HG03196 (cell line): ENCODE measurements around the gene ZNF629.
A peak's percentile ranks its signal among the peaks of the same experiment; 100 is the strongest.

ENCODE experiments used
- ATAC-seq: cut with Tn5 transposase; IDR thresholded peaks from one replicate; pipeline ENCODE4 v1.9.1; 2021; ENCODE audit not compliant: unreplicated experiment

The ZNF629 gene

DNA sequence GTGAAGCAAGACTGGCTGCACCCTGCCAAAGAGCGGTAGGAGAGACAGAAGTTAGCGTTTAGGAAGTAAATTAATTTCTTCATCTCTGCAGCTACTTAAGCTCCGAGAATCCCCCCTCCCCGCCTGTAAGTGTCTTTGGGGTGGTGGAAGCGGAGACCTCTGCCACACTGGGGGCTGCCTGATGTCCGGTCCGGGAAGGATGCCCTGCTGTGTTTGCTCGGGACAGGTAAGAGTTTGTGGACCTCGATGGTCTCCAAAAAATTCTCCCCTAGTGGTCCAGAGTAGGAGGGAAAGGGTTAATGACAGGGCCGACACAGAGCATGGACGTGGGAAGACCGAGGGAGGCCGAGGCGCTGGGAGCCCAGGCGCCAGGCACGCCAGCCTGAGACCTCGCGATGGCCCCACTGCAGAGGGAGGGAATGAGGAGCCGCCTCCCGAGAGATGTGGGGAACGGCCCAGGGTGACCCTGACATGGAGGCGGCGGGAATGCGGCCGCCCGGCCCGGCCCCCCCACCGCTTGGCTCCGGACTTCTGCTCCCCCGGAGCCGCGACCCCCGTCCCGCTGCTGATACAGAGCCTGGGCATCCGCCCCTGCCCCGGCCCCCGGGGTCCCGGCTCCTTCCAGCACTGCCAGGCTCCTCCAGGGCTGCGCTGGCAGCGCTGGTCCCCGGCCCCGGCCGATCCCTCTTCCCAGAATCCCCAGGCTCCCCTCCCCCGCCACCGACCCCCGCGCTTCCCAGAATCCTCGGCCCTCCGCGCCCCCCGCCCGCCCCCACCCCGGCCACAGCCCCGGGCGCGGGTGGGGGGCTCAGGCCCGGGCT, 680 bp downstream of the ZNF629 start:
- no peak for ATAC-seq

- ATAC-seq: no peak
These were observed 1.6 kb downstream of the ZNF629 start for GRCh38 chr16:30785126-30786106.

GRCh38 chr16:30784215-30784614, 2.8 kb downstream of the ZNF629 start:
- no peak for ATAC-seq

DNA sequence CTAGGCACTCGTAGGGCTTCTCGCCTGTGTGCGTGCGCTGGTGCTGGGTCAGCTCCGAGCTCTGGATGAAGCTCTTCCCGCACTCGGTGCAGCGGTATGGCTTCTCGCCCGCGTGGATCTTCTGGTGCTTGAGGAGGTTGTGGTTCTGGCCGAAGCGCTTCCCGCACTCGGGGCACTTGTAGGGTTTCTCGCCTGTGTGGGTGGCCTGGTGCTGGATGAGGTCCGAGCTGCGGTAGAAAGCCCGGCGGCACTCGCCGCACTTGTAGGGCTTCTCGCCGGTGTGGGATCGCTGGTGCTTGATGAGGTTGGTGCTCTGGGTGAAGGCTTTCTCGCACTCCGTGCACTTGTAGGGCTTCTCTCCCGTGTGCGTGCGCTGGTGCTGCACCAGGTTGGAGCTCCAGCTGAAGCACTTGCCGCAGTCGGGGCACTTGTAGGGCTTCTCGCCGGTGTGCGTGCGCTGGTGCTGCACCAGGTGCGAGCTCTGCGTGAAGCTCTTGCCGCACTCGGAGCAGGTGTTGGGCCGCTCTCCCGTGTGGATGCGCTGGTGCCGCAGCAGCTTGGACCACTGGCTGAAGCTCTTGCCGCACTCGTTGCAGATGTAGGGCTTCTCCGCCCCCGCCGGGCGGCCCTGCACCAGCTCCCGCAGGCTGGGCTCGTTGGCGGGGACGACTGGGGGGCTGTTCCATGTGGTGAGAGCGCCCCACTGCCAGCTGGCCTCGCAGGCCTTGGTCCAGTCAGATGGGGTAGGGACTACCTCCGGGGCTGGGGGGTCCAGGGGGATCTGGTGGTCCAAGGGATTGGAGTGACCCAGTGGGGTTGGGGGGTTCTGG, 3.5 kb downstream of the ZNF629 start:
- no peak for ATAC-seq

DNA sequence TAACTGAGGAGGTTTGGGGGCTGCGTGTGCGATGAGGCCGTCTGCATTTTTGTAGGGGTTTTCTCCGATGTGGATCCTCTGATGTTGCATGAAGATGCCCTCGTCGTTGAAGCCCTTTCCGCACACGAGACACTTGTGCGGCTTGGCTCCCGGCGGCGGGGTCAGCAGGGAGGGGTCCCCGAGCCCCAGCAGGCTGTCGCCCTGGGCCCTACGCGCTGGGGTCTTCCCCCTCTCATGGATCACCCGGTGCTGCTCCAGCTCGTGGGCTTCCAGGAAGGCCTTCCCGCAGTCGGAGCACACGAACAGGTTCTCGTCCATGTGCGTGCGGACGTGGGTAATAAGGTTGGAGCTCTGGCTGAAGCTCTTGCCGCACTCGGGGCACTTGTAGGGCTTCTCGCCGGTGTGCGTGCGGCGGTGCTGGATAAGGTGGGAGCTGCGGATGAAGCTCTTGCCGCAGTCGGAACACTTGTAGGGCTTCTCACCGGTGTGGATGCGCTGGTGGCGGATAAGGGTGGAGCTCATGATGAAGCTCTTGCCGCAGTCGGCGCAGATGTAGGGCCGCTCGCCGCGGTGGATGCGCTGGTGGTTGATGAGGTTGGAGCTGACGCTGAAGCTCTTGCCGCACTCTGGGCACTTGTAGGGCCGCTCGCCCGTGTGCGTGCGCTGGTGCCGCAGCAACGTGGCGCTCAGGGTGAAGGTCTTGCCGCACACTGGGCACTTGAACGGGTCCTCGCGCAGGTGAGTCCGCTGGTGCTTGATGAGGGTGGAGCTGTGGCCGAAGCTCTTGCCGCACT, 4.3 kb downstream of the ZNF629 start:
- ATAC-seq: no peak

- no peak for ATAC-seq
These were observed 6.5 kb downstream of the ZNF629 start for GRCh38 chr16:30780549-30780948.

GRCh38 chr16:30780021-30780420, 7.0 kb downstream of the ZNF629 start:
- ATAC-seq: no peak

GRCh38 chr16:30779596-30779995, 7.4 kb downstream of the ZNF629 start:
- no peak for ATAC-seq

GRCh38 chr16:30778549-30779244, 8.3 kb downstream of the ZNF629 start:
- no peak for ATAC-seq

DNA sequence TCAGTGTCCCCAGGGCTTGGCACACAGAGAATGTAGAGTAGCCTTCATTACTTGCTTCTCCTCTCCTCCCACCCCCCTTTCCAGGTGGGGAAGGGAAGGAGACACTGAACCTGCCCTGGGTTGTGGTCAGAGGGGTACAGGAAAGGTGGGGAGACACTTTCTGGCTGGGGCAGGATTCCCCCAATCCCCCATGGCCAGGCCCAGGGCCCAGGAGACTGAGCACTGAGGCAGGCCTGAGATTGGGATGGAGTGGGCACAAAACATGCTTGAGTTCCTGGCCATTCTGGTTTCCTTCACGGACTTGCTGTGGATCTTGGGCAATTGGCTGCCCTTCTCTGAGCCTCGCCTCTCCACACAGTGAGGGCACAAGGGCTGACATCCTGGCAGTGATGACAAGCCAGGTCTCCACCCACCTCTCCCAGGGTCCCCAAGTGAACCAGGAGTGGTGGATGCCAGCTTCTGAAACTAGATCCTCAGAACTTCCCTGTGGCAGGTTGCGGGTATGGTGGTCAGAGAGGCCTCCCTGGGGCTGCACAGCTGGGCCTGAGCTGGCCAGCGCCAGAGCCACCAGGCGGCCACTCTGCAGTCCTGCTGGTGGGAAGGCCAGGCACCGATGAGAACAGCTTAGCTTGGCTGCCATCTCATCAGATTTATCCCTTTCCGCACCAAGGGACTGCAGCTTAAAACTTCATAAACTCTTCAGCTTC, 9.3 kb downstream of the ZNF629 start:
- ATAC-seq: no peak

DNA sequence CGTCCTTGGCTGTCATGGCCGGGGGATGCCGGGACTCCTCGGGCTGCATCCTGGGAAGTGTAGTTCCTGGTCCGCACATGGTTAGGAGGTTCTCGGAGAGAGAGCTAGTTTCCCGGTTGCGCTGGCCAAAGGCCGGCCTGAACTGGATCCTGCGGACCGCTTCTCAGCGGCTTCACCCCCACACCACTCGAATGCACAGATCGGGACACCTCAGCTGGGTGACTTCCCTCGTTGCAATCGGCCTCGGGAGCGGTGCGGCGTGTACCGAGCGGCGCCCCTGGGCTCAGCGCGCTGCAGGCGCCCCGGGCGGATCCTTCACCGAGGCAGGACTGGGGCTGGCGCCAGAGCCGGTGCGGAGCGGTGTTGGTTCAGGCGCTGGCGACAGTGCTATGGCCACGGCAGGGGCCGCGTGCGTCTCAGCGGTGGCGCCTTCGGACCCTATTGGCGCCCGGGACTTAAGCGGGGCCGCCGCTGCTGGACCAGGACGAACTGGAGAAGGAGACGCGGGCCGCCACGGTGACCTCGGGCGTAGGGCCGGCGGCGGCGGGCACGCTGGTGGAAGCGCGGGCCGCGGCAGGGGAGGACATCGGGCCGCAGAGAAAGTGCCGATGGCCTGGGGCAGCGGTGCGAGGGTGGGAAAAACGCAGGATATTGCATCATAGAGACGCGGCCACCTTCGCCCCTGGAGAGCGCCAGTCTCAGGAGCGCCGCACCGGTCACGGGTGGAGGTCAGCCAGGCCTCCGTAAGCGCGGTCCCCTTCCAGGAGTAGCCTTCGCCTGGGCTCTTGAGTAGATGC, 11.4 kb downstream of the ZNF629 start:
- ATAC-seq: peak; percentile 47

GRCh38 chr16:30775131-30775391, 11.9 kb downstream of the ZNF629 start:
- no peak for ATAC-seq

DNA sequence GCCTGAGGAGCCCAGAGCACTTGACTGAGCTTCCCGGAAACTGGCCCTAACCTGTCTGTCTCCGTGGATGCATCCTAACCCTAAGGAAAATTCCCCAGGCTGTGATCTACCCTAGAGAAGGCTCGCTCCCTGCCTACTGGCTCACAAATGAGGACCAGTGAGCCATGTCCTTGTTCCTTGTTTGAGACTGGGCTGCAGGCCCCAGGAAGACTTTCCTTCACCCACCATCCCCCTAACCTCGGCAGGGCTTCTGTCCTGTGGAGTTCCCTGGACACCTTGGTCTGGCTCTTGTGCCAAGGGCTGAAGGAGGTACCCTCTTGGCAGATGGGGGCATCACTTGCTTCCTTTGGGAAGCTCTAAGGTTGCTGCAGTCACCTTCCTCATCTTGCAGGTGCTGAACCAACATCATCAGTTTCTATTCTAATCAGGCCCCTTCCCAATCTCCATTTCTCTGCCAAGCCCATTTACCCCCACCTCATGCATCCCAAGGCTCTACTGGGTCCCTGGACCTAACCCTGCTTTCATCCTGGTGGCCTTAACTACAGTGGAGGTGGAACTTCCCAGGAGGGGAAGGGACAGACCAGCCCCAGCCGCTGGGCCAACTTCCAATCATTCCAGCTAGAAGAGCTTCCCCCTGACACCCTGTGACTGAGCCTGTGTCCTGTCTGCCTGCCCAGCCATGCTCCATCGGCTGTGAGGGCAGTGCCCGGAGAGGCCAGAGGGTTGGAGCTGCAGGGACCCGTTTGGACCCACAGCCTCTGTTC, 12.5 kb downstream of the ZNF629 start:
- ATAC-seq: no peak

- ATAC-seq: no peak
These were observed 13.2 kb downstream of the ZNF629 start for GRCh38 chr16:30773826-30774225.

DNA sequence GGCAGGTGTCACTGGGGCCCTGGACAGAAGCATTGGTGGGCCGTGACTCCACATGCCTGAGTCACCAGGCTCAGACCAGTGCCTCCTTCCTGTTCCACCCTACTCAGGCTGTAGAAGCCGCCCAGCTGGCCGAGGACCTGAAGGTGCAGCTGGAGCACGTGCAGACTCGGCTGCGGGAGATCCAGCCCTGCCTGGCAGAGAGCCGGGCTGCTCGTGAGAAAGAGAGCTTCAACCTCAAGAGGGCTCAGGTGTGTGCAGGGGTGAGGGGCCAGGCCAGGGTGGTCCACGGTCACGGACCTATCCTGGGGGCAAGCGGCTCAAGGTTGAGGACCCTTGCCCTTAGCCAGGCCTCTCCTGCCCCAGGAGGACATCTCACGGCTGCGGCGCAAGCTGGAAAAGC, 15.3 kb downstream of the ZNF629 start:
- no peak for ATAC-seq

DNA sequence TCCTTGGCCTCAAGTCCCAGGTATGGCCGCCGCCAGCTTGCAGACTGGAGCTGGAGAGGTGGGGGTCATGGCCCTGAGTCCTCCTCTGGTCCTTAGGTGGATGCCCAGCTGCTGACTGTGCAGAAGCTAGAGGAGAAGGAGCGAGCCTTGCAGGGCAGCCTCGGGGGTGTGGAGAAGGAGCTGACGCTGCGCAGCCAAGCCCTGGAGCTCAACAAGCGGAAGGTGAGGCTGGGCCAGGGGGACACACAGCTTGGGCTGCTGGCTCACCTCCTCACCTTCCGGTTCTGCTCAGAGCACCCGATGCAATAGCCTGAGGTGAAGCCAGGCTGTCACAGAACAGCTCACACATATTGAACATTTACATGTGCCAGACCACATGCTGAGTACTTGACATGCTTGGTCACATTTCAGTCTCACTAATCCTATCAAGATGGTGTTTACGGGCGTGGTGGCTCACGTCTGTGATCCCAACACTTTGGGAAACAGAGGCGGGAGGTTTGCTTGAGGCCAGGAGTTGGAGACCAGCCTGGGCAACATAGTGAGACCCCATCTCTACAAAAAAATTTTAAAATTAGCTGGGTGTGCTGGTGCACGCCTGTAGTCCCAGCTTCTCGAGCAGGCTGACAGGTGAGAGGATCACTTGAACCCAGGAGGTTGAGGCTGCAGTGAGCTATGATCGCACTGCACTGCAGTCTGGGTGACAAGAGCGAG, 17.5 kb downstream of the ZNF629 start:
- ATAC-seq: no peak

- ATAC-seq: no peak
These were observed 18.3 kb downstream of the ZNF629 start for GRCh38 chr16:30768583-30769181.
